Activated CD4-positive, alpha-beta T cell treated with anti-CD3 and anti-CD28 coated beads, Interleukin-2, amount 50 U/mL, for 24 hours (primary cell): Measurements from ENCODE around the gene THSD7A.

ENCODE experiments used
- DNase-seq, 2 donors: peaks; one replicate each; pipeline ENCODE4 v3.0.0-alpha.2; 2020; ENCODE audit warnings: low read depth in 1 of 2, low spot score in 1 of 2

The THSD7A gene

GRCh38 chr7:11424006-11424405 lies 408.0 kb downstream of the THSD7A start:
- no peak for DNase-seq

- DNase-seq: no peak
These were observed 411.9 kb downstream of the THSD7A start for GRCh38 chr7:11420049-11420448.

- no peak for DNase-seq
These were observed 415.1 kb downstream of the THSD7A start for GRCh38 chr7:11416641-11417458.

- DNase-seq: no peak
These were observed 416.9 kb downstream of the THSD7A start for GRCh38 chr7:11415101-11415500.

DNA sequence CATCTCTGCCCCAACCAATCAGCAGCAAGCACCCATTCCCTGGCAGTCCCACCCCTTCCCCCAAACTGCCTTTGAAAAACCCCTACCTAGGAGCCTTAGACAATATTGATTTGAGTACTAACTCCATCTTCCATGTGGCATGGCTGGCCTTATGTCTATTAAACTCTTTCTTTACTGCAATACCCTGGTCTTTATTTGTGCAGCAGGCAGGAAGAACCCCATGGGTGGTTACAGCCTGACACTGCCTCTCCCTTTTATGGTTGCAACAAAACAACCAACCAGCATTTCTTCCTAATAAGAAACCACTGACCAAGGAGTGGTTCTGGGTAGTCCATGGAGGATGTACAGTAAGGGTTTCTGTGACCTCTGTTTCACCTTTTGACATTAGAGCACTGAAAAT lies 418.1 kb downstream of the THSD7A start:
- DNase-seq: no peak

- no peak for DNase-seq
These were observed 420.0 kb downstream of the THSD7A start for GRCh38 chr7:11412036-11412435.

GRCh38 chr7:11410656-11411644 lies 421.0 kb downstream of the THSD7A start:
- no peak for DNase-seq

- no peak for DNase-seq
These were observed 427.6 kb downstream of the THSD7A start for GRCh38 chr7:11404355-11404754.

DNA sequence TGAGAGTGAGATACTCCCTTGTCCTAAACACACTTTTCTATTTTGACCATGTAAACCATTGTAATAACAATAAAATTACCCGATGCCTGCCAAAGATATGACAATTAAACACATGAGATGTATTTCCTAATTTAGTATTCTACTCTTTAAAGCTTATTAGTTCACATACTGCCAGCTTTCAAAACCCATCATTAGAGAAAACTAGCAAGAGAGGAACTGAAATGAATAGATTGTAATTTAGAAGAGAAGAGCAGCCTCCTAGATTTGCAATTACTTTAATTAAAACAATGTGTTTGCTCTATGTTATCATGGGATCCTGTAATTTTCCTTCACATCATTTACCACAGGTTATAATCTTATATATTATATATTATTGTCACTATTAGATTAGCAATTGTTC lies 428.2 kb downstream of the THSD7A start:
- DNase-seq: no peak

- DNase-seq: no peak
These were observed 437.6 kb downstream of the THSD7A start for GRCh38 chr7:11394438-11394837.

DNA sequence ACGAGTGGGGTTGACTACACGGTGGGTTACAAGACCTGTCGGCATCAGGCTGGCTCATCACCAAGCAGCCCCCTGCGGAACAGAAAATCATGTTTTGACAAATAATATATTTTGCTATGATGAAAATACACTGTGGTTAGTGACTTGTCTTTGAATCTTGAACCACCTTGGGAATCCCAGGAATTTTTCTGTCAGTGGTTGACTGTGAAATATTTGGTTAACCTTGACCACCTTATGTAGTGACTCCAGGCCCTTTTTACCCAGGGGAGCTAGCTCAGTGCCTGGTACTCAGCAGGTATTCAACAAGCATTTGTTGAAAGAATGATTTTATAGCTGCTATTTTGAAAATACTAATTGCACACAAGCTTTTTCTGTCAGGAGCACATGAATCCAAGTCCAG lies 452.4 kb downstream of the THSD7A start:
- DNase-seq: no peak

DNA sequence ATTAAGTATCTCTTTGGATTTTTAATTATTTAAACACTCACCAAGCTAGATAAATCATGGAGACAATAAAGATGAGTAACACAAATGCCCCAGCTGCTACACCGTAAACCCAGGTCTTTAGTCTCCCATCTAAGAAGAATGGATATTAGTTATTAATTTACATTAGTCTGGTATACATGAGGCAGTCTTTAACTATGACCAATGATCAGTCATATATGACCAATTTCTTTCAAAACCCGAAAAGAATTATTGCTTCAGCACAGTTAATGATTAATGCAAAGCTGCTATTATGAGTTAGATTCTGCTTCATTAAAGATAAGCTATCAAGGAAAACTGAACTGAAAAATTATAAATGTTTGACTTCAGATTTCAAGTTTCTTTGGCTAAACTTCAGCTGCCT lies 455.5 kb downstream of the THSD7A start:
- DNase-seq: no peak

- DNase-seq: no peak
These were observed 457.4 kb downstream of the THSD7A start for GRCh38 chr7:11374629-11375028.

DNA sequence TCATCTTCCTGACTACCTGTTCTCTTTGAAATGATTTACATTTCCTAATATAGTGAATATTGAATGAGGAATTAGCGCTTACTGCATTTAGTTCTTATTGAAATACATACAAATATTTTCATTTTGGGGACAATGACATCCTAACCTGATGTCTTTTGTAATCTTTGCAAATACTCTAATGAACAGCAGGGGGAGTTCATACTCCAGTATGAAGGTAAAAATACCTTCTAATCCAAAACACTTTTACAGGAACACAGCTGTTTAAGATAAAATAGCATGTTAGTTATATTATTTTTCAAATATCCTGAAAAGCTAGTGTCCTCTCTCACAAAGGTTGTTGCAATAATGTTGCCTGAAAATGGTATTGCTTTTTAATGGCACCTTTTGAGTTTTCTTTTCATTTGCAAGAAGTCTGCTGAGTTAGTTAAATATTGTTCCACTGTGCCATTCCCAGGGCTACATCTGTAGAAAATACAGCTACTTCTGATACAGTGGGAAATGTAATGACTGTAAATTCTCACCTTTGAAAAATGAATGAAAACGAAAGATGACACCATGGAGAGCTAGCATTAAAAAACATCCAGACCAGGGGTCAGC lies 458.4 kb downstream of the THSD7A start:
- no peak for DNase-seq

- no peak for DNase-seq
These were observed 462.3 kb downstream of the THSD7A start for GRCh38 chr7:11369696-11370095.

GRCh38 chr7:11366118-11366517 lies 465.9 kb downstream of the THSD7A start:
- no peak for DNase-seq

DNA sequence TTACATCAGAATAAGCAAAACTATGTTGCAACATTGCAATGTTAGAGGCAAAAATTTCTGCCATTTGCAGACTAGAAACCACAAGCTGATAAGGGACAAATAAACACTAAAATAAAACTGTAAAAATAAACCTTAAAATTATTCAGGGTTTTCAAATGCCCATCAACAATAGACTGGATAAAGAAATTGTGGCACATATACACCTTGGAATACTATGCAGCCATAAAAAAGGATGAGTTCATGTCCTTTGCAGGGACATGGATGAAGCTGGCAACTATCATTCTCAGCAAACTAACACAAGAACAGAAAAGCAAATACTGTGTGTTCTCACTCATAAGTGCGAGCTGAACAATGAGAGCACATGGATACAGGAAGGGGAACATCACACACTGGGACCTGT lies 473.4 kb downstream of the THSD7A start:
- no peak for DNase-seq

- no peak for DNase-seq
These were observed 476.5 kb downstream of the THSD7A start for GRCh38 chr7:11355399-11356005.

GRCh38 chr7:11346302-11346701 lies 485.7 kb downstream of the THSD7A start:
- DNase-seq: no peak

DNA sequence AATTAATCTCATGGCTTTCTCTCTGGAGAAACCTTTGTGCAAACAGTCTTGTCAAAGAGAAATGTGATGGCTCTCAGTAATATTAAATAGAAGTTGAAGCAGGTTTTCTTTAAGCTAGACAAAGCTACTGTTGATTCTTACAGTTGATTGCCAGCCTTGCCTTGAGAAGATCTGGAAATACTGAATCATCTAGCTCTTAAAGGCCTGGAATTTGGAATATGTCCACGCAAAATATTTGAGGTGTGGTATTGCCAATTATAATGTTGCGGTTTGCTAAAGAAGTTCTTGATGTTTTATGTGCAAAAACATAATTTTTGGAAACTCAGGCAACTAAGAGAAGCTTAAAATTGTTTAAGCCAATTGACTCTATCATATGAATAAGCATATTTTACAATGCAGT lies 486.4 kb downstream of the THSD7A start:
- DNase-seq: no peak

DNA sequence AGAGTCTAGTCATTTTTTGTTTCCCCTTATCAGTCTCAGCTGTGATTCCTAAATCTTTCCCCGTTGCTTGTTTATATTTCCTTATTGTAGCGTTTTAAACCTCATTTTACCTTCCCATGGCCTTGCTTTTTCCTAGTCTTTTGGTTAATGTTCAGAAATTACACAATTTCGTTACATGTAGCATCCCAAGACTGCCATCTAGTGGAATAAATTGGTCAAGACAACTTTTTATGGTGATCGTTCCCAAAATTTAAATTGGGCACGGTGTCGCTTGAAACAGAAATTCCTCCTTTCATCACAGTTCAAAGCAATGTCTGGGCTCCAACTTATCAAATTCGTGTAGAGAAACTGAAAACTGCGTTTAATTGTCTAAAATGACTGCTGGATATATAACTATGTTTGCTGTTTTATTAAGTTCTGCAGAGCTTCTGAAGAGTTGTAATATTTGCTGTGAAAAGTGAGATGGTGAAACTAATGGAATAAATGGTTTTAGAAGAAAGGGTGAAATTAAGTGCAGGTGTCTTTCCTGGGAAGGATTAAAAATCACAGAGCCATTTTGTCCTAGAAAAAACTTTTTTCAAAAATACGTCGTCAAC lies 488.1 kb downstream of the THSD7A start:
- peak in 1 of 2 donors; percentile 2 for DNase-seq
